ENCODE measurements around the gene TRAF5.

TRAF5 gene

GRCh38 chr1:211340622-211341507 lies 14.2 kb downstream of the TRAF5 start:
- TF ChIP-seq, protein P1, sequence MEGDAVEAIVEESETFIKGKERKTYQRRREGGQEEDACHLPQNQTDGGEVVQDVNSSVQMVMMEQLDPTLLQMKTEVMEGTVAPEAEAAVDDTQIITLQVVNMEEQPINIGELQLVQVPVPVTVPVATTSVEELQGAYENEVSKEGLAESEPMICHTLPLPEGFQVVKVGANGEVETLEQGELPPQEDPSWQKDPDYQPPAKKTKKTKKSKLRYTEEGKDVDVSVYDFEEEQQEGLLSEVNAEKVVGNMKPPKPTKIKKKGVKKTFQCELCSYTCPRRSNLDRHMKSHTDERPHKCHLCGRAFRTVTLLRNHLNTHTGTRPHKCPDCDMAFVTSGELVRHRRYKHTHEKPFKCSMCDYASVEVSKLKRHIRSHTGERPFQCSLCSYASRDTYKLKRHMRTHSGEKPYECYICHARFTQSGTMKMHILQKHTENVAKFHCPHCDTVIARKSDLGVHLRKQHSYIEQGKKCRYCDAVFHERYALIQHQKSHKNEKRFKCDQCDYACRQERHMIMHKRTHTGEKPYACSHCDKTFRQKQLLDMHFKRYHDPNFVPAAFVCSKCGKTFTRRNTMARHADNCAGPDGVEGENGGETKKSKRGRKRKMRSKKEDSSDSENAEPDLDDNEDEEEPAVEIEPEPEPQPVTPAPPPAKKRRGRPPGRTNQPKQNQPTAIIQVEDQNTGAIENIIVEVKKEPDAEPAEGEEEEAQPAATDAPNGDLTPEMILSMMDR (IDR thresholded peaks at IDR 0.05; ENCODE audit: insufficient read depth, low read length, missing control alignments): no peak
- no peak for DNase-seq (ENCODE audit: low read depth, low spot score)
- POLR2A ChIA-PET: no interaction called here
- CTCF ChIA-PET: interaction anchor here (1.4 to 2.9 kb wide), 3 partner anchors 10 to 17 kb away, joined by 4 to 10 read pairs (median 7); no protein-coding TSS in a partner anchor
- H3K4me3 ChIP-seq (ENCODE audit: low read depth, low read length): no peak overlapping the region

DNA sequence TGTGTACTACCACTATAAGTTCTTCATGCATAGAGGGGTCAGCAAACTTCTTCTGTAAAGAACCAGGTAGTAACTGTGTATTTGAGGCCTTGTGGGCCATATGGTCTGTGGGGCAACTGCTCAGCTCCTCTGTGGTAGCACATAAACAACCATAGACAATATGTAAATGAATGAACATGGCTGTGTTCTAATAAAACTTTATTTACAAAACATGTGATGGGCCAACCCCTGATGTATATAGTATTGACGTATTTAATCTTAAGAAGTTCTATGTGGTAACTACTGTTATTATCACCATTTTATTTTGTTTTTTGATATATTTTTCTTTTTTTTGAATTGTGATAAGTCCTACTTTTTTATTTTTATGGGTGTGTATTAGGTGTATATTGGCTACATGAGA lies 15.4 kb downstream of the TRAF5 start:
- ChIA-PET CTCF (interaction anchor here (1.4 kb wide), 1 partner anchor 9 kb away, joined by 7 read pairs; no protein-coding TSS in a partner anchor), POLR2A (no interaction called here)
- TF ChIP-seq, protein P1 (IDR thresholded peaks at IDR 0.05; ENCODE audit: insufficient read depth, low read length, missing control alignments): no peak
- no peak overlapping the region for H3K4me3 ChIP-seq (ENCODE audit: low read depth, low read length)
- DNase-seq (ENCODE audit: low read depth, low spot score): no peak

GRCh38 chr1:211343607-211344006 lies 17.0 kb downstream of the TRAF5 start:
- CTCF ChIA-PET: interaction anchor here (0.6 to 2.3 kb wide), 4 partner anchors 11 to 311 kb away, joined by 3 to 8 read pairs (median 4); no protein-coding TSS in a partner anchor
- TF ChIP-seq, protein P1 (IDR thresholded peaks at IDR 0.05; ENCODE audit: insufficient read depth, low read length, missing control alignments): no peak
- no peak overlapping the region for H3K4me3 ChIP-seq (ENCODE audit: low read depth, low read length)
- POLR2A ChIA-PET: no interaction called here
- no peak for DNase-seq (ENCODE audit: low read depth, low spot score)

GRCh38 chr1:211344152-211344618 lies 17.6 kb downstream of the TRAF5 start:
- DNase-seq (ENCODE audit: low read depth, low spot score): no peak
- H3K4me3 ChIP-seq (ENCODE audit: low read depth, low read length): no peak overlapping the region
- TF ChIP-seq, protein P1 (IDR thresholded peaks at IDR 0.05; ENCODE audit: insufficient read depth, low read length, missing control alignments): no peak
- ChIA-PET CTCF (interaction anchor here (0.9 to 2.3 kb wide), 4 partner anchors 11 to 311 kb away, joined by 3 to 8 read pairs (median 4); no protein-coding TSS in a partner anchor), POLR2A (no interaction called here)

DNA sequence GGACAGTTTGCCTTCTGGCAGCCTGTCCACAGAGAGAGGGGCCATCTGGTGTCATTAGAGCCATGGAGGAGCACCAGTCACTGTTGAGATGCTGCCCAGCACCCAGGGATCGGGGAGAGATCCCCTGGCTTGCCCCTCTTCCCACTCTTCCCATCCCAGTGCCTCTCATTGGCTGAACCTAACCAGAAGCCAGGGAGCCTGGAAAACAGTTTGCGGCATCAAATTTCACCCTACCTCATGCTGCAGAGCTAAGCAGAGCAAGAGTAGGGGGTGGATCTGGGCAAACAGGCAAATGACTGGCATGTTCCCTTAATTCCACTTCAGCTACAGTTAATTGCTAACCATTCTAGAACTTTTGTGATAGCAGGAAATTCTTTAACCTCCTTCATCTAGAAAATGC lies 19.1 kb downstream of the TRAF5 start:
- TF ChIP-seq, protein P1 (IDR thresholded peaks at IDR 0.05; ENCODE audit: insufficient read depth, low read length, missing control alignments): no peak
- no peak overlapping the region for H3K4me3 ChIP-seq (ENCODE audit: low read depth, low read length)
- ChIA-PET POLR2A (no interaction called here), CTCF (interaction anchor here (1.9 kb wide), 1 partner anchor 125 kb away, joined by 4 read pairs; no protein-coding TSS in a partner anchor)
- DNase-seq (ENCODE audit: low read depth, low spot score): no peak
